ENCODE measurements around the gene MPDZ.

DNA sequence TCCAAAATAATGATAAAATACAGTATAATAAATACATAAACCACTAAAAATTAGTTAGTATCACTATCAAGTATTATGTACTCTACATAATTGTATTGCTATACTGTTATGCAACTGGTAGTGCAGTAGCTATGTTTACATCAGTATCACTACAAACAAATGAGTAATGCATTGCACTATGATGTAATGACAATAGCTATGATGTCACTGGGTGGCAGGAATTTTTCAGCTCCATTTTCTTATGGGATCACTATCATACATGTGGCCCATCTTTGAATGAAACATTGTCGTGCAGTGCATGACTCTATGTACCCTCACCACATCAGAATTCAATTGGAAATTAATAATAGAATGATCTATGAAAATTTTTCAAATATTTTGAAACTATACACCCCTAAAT is 201.3 kb downstream of the MPDZ start:
- TF ChIP-seq, protein P1, sequence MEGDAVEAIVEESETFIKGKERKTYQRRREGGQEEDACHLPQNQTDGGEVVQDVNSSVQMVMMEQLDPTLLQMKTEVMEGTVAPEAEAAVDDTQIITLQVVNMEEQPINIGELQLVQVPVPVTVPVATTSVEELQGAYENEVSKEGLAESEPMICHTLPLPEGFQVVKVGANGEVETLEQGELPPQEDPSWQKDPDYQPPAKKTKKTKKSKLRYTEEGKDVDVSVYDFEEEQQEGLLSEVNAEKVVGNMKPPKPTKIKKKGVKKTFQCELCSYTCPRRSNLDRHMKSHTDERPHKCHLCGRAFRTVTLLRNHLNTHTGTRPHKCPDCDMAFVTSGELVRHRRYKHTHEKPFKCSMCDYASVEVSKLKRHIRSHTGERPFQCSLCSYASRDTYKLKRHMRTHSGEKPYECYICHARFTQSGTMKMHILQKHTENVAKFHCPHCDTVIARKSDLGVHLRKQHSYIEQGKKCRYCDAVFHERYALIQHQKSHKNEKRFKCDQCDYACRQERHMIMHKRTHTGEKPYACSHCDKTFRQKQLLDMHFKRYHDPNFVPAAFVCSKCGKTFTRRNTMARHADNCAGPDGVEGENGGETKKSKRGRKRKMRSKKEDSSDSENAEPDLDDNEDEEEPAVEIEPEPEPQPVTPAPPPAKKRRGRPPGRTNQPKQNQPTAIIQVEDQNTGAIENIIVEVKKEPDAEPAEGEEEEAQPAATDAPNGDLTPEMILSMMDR (IDR thresholded peaks at IDR 0.05): no peak
- TF ChIP-seq SIN3A (IDR thresholded peaks at IDR 0.05; ENCODE audit: borderline replicate concordance, insufficient read depth, low read depth, low read length) (no peak), POLR2AphosphoS5 (IDR thresholded peaks at IDR 0.05; ENCODE audit: low read depth, low read length) (no peak)
- TF ChIP-seq, protein P2, sequence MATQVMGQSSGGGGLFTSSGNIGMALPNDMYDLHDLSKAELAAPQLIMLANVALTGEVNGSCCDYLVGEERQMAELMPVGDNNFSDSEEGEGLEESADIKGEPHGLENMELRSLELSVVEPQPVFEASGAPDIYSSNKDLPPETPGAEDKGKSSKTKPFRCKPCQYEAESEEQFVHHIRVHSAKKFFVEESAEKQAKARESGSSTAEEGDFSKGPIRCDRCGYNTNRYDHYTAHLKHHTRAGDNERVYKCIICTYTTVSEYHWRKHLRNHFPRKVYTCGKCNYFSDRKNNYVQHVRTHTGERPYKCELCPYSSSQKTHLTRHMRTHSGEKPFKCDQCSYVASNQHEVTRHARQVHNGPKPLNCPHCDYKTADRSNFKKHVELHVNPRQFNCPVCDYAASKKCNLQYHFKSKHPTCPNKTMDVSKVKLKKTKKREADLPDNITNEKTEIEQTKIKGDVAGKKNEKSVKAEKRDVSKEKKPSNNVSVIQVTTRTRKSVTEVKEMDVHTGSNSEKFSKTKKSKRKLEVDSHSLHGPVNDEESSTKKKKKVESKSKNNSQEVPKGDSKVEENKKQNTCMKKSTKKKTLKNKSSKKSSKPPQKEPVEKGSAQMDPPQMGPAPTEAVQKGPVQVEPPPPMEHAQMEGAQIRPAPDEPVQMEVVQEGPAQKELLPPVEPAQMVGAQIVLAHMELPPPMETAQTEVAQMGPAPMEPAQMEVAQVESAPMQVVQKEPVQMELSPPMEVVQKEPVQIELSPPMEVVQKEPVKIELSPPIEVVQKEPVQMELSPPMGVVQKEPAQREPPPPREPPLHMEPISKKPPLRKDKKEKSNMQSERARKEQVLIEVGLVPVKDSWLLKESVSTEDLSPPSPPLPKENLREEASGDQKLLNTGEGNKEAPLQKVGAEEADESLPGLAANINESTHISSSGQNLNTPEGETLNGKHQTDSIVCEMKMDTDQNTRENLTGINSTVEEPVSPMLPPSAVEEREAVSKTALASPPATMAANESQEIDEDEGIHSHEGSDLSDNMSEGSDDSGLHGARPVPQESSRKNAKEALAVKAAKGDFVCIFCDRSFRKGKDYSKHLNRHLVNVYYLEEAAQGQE (IDR thresholded peaks at IDR 0.05; ENCODE audit: insufficient read depth in 1 of 2, low read depth in 2 of 2, low read length in 1 of 2): no peak
